ENCODE results near the gene RGMB.

RGMB gene

GRCh38 chr5:98785244-98785643 lies 11.8 kb downstream of the RGMB start:
- DNase-seq = no peak
- TF ChIP-seq CTCF (IDR thresholded peaks at IDR 0.05; ENCODE audit: low read depth, low read length) = no peak
- no peak overlapping the region for H3K4me3 ChIP-seq (ENCODE audit: low read depth, low read length)
- peaks cover 49% of the 10 kb centered on the region for H3K36me3 ChIP-seq
- no peaks in the 10 kb centered on the region for H3K27me3 ChIP-seq (ENCODE audit: insufficient read depth, low read depth, severe bottlenecking)
- no peaks in the 10 kb centered on the region for H3K9me3 ChIP-seq (ENCODE audit: severe bottlenecking)
- H3K27ac ChIP-seq = no peak overlapping the region

GRCh38 chr5:98786191-98786853 lies 12.9 kb downstream of the RGMB start:
- no peaks in the 10 kb centered on the region for H3K27me3 ChIP-seq (ENCODE audit: insufficient read depth, low read depth, severe bottlenecking)
- H3K4me3 ChIP-seq (ENCODE audit: low read depth, low read length) = no peak overlapping the region
- no peaks in the 10 kb centered on the region for H3K9me3 ChIP-seq (ENCODE audit: severe bottlenecking)
- H3K36me3 ChIP-seq = peaks cover 38% of the 10 kb centered on the region
- H3K27ac ChIP-seq = no peak overlapping the region
- TF ChIP-seq CTCF (IDR thresholded peaks at IDR 0.05; ENCODE audit: low read depth, low read length) = no peak
- no peak for DNase-seq

- DNase-seq = no peak
- no peak for TF ChIP-seq CTCF (IDR thresholded peaks at IDR 0.05; ENCODE audit: low read depth, low read length)
- peaks cover 29% of the 10 kb centered on the region for H3K36me3 ChIP-seq
- no peaks in the 10 kb centered on the region for H3K27me3 ChIP-seq (ENCODE audit: insufficient read depth, low read depth, severe bottlenecking)
- no peaks in the 10 kb centered on the region for H3K9me3 ChIP-seq (ENCODE audit: severe bottlenecking)
- H3K4me3 ChIP-seq (ENCODE audit: low read depth, low read length) = no peak overlapping the region
- no peak overlapping the region for H3K27ac ChIP-seq
These were observed 13.8 kb downstream of the RGMB start for GRCh38 chr5:98787131-98787719.

- no peaks in the 10 kb centered on the region for H3K9me3 ChIP-seq (ENCODE audit: severe bottlenecking)
- H3K27me3 ChIP-seq (ENCODE audit: insufficient read depth, low read depth, severe bottlenecking) = no peaks in the 10 kb centered on the region
- H3K36me3 ChIP-seq = peaks cover 25% of the 10 kb centered on the region
- no peak overlapping the region for H3K27ac ChIP-seq
- no peak overlapping the region for H3K4me3 ChIP-seq (ENCODE audit: low read depth, low read length)
- DNase-seq = no peak
- no peak for TF ChIP-seq CTCF (IDR thresholded peaks at IDR 0.05; ENCODE audit: low read depth, low read length)
These were observed 15.6 kb downstream of the RGMB start for GRCh38 chr5:98789029-98789428.

- Histone ChIP-seq H3K27me3 (ENCODE audit: insufficient read depth, low read depth, severe bottlenecking) (no peaks in the 10 kb centered on the region), H3K27ac (no peak overlapping the region), H3K4me3 (ENCODE audit: low read depth, low read length) (no peak overlapping the region), H3K9me3 (ENCODE audit: severe bottlenecking) (no peaks in the 10 kb centered on the region), H3K36me3 (peaks cover 19% of the 10 kb centered on the region)
- no peak for TF ChIP-seq CTCF (IDR thresholded peaks at IDR 0.05; ENCODE audit: low read depth, low read length)
- no peak for DNase-seq
These were observed 17.6 kb downstream of the RGMB start for GRCh38 chr5:98791001-98791519.
